ENCODE measurements around the gene GJE1. TPM values are rescaled to one million over a fixed set of nuclear protein-coding genes. Genes with fewer than 3 reads are reported as not detected.

The GJE1 gene
- total RNA-seq, 1 experiment from 2014 or later = not detected

- intact Hi-C loops (cut with micrococcal nuclease; ENCODE audit: unreplicated experiment) = no loop called here
- no peaks in the 10 kb centered on the region for H3K9me3 ChIP-seq (ENCODE audit: control insufficient read depth, insufficient read depth, low read depth, low read length)
- peaks cover 17% of the 10 kb centered on the region for H3K4me1 ChIP-seq (ENCODE audit: control insufficient read depth, insufficient read depth, low read length)
- BruUV-seq (replicated peaks) = no TSS peak
- H3K27ac ChIP-seq (ENCODE audit: low read length) = peak within 1 kb of the TSS; percentile 93
- in situ Hi-C loops (cut with HindIII; ENCODE audit: low pct_unique_long_range_greater_than_20kb, low sequenced_read_pairs) = no loop called here
- ATAC-seq (peak; percentile 99), DNase-seq (ENCODE audit: low read depth, low spot score) (peak; percentile 99)
- ChIA-PET CTCF (interaction anchor here (0.6 kb wide), 1 partner anchor 391 kb away, joined by 3 read pairs; no protein-coding TSS in a partner anchor), POLR2A (interaction anchor here (0.6 to 0.8 kb wide), 5 partner anchors 79 to 496 kb away, joined by 3 to 5 read pairs (median 3); no protein-coding TSS in a partner anchor)
- H3K36me3 ChIP-seq (ENCODE audit: control insufficient read depth, insufficient read depth, low read length) = peaks cover 7% of the 10 kb centered on the region
- TF ChIP-seq TCF7L2 (IDR thresholded peaks at IDR 0.05; ENCODE audit: low read depth, low read length) = peak; percentile 52; the same call in 1 of the 2 replicates
- peak; percentile 88; the same call in 1 of the 2 replicates for TF ChIP-seq POLR2AphosphoS5 (IDR thresholded peaks at IDR 0.05; ENCODE audit: low read depth, low read length)
- peak; percentile 97 for TF ChIP-seq CTCF (IDR thresholded peaks at IDR 0.05)
- TF ChIP-seq REST (IDR thresholded peaks at IDR 0.05; ENCODE audit: insufficient read depth in 1 of 2, low read depth in 2 of 2, low read length in 1 of 2) = peak in 1 of 2 experiments; percentile 71; a peak in 1 of 4 replicates
- peak; percentile 98 for TF ChIP-seq SIN3A (IDR thresholded peaks at IDR 0.05; ENCODE audit: borderline replicate concordance, insufficient read depth, low read depth, low read length)
- H3K4me3 ChIP-seq (ENCODE audit: low read depth in 2 of 2, low read length in 2 of 2) = peak within 1 kb of the TSS; percentile 76 to 97
- no peaks in the 10 kb centered on the region for H3K27me3 ChIP-seq (ENCODE audit: control insufficient read depth, insufficient read depth, low read length)
Observed at GRCh38 chr6:142146828-142147662, 14.3 kb downstream of the GJE1 start, which contains the start of the genes NMBR and VTA1. TSS of gene NMBR (minus strand) at chr6:142147122. CDS start at chr6:142088658, 58,464 bp downstream. TSS of gene VTA1 (plus strand) at chr6:142147263. CDS start at chr6:142147288, 25 bp downstream.

GRCh38 chr6:142152746-142153145 lies 20.0 kb downstream of the GJE1 start:
- intact Hi-C loops (cut with micrococcal nuclease; ENCODE audit: unreplicated experiment) = loop anchor here (10.0 kb wide), 1 partner anchor 152 kb away; the partner anchor contains the start of gene ADGRG6
- Histone ChIP-seq H3K36me3 (ENCODE audit: control insufficient read depth, insufficient read depth, low read length) (peaks cover 2% of the 10 kb centered on the region), H3K9me3 (ENCODE audit: control insufficient read depth, insufficient read depth, low read depth, low read length) (no peaks in the 10 kb centered on the region), H3K4me3 (ENCODE audit: low read depth in 2 of 2, low read length in 2 of 2) (no peak overlapping the region), H3K27ac (ENCODE audit: low read length) (peak overlapping the region; percentile 29; the same call in 1 of the 2 replicates), H3K4me1 (ENCODE audit: control insufficient read depth, insufficient read depth, low read length) (peaks cover 51% of the 10 kb centered on the region), H3K27me3 (ENCODE audit: control insufficient read depth, insufficient read depth, low read length) (no peaks in the 10 kb centered on the region)
- POLR2A ChIA-PET = no interaction called here
- CTCF ChIA-PET = no interaction called here
- no peak for DNase-seq (ENCODE audit: low read depth, low spot score)
- TF ChIP-seq TCF7L2 (IDR thresholded peaks at IDR 0.05; ENCODE audit: low read depth, low read length) (no peak), REST (IDR thresholded peaks at IDR 0.05; ENCODE audit: insufficient read depth in 1 of 2, low read depth in 2 of 2, low read length in 1 of 2) (no peak), CTCF (IDR thresholded peaks at IDR 0.05) (no peak), SIN3A (IDR thresholded peaks at IDR 0.05; ENCODE audit: borderline replicate concordance, insufficient read depth, low read depth, low read length) (no peak), POLR2AphosphoS5 (IDR thresholded peaks at IDR 0.05; ENCODE audit: low read depth, low read length) (no peak)
- in situ Hi-C loops (cut with HindIII; ENCODE audit: low pct_unique_long_range_greater_than_20kb, low sequenced_read_pairs) = no loop called here
- ATAC-seq = no peak
- no TSS peak for BruUV-seq (replicated peaks)

Measured in Panc1 (cell line).